GM19025 (cell line): ENCODE data around the gene KBTBD13.
A peak's percentile ranks its signal among the peaks of the same experiment; 100 is the strongest.

ENCODE experiments used
- ATAC-seq: cut with Tn5 transposase; IDR thresholded peaks from one replicate; pipeline ENCODE4 v1.9.1; 2021; ENCODE audit warnings: mild to moderate bottlenecking, low read depth, moderate library complexity; ENCODE audit not compliant: unreplicated experiment

The KBTBD13 gene

DNA sequence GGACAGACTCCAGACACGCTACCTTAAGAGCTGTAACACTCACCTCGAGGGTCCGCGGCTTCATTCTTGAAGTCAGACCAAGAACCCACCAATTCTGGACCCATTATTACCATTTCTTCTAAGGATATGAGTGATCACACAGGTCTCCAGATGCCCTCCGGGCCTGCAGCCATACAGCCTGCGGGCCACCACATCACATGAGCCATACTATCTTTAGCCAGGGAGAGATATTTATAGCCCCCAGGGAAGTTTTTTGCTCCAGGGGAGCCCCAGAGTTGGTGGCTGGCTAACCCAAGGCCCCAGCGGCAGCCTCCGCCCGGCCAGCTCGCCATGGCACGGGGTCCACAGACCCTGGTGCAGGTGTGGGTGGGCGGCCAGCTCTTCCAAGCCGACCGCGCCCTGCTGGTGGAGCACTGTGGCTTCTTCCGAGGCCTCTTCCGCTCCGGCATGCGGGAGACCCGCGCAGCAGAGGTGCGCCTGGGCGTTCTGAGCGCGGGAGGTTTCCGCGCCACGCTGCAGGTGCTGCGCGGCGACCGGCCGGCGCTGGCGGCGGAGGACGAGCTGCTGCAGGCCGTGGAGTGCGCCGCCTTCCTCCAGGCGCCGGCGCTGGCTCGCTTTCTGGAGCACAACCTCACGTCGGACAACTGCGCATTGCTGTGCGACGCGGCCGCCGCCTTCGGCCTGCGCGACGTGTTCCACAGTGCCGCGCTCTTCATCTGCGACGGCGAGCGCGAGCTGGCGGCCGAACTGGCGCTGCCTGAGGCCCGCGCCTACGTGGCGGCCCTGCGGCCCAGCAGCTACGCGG, at the start of gene KBTBD13:
KBTBD13 (plus strand) TSS at position 261 of the 805 bp plus-strand sequence; CDS start at position 331, 70 bp downstream.
- ATAC-seq: no peak

DNA sequence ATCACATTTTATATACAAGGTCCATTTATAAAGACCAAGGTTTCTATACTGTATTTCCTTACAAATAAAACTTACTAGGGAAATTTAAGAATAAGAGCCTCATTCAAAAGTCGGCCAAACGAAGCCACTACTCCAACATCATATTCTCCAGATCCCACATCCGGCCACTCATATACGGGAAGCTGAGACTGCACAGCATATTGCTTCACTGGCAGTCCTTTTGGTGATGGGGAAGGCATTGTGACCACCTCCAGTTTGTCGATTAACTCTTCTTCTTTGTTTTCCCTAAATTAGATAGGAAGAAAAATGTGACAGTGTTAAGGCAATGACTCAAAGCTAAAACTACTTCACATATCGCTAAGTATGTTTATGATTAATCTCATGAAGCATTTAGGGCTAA, 49.8 kb upstream of the KBTBD13 start:
- no peak for ATAC-seq

DNA sequence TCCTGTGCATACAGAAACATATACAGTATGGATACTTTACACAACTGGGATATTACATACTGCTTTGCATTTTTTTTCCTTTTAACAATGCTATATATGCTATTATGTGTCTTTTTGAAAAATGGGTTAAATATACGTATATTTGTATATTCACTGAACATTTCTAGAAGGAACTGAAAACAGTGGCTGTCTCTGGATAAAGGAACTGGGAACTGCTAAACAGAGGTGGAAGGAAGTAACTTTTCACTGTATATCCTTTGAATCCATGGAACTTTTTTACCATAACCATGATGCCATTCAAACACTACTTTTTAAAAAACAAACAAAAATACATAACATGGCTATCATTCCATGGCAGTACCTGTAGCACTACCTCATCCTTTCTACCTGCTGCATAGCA, 49.0 kb upstream of the KBTBD13 start:
- no peak for ATAC-seq

DNA sequence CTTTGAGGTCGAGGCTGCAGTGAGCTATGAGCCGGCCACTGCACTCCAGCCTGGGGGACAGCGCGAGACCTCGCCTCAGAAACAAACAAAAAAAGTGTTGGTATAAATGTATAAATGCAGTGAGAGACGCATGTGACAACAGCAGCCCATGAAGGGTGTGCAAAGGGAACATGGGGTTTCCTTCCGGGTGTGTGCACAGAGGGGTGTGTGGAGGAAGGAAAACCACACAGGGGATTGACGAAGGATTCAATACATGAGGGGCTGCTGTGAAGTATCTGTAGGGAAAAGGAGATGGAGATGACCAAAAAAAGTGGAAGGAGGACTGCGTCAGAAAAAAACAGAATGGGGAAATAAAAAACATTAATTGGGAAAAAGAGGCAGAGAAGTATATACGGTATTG, 48.2 kb upstream of the KBTBD13 start:
- no peak for ATAC-seq

DNA sequence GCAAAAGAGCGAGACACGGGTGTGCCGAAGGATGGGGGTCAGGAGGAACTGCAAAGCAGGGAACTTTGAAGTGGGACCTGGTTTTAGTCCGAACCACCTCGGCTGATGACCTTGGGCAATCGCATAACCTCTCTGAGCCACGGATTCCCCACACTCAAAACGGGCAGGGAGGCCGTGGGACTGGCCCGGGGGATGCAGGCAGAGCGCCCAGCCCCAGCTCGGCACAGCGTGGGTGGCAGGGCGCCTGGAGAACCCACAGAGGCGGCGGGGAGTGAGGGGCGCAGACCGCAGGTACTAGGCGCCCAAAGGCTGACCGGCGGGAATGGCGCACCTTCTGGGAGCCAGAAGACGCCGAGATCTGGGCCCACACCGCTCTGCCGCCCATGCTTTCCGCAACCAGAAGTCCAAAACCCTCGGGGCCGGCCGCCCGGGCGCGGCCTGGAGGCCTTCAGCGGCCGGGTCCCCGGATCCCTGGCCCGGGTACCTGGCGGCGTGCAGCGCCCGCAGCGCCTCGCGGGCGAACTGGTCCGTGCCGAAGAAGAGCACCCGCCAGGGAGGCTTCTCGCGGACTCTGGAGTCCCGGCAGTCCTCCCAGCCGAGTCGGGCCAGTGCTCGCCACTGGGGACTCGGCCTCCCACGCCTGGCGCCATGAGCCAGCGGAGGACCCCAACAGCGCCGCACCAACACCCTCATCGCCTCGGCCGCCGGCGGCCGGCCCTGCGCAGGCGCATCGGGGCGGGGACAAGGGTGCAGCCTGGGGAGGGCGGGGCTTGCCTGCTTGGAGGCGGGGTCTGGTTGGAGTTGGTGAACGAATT, 47.4 kb upstream of the KBTBD13 start, which contains the start of gene MTFMT:
MTFMT (minus strand) TSS at position 719 of the 815 bp plus-strand sequence; CDS start at position 693, 26 bp downstream.
- peak; percentile 74 for ATAC-seq

DNA sequence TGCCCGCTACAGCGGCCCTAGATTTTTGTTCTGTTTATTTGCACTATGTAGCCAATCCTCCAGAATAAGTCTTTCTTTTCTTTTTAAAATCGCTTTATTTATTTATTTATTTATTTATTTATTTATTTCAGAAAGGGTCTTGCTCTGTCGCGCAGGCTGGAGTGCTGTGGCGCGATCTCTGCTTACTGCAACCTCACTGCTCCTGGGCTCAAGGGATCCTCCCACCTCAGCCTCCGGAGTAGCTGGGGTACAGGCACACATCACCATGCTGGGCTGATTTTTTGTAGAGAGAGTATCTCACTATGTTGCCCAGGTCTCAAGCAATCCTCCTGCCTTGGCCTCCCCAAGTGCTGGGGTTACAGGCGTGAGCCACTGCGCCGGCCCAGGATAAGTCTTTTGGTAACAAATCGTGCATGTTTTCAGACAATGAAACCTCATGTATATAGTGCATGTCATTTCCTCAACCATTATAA, 46.8 kb upstream of the KBTBD13 start:
- ATAC-seq: no peak

DNA sequence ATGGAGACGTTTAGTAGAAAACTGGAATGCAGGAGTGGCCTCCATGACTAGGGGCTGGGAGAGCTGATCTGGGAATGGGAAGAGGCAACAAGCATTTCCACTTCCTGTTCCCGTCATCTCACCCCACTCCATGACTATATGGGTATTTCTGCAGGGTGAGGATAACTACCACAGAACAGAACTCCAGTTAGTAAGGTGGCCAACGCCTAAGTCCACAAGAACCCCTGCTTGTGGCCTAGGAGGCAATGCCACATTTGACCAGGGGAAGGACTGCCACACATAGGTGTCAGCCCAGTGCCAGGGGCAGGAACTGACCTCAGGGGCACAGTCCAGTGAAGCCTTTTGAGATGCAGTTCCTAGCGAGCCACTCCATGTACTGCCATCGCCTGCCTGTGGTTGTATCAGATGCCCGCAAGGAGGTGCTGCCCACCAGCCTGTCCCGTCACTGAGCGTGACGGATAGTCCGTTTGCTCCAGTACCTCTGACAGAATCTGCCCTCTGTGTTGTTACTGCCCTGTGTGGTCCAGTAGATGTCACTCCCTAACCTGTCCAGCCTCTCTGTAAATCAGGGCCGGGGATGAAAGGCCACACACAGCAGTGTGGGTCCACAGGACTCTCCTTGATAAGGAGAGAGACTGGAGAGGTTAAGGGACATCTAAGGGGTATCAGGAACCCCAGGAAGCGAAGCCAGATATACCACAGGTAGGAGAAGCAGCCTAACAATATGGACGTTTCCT, 43.6 kb upstream of the KBTBD13 start:
- ATAC-seq: no peak

DNA sequence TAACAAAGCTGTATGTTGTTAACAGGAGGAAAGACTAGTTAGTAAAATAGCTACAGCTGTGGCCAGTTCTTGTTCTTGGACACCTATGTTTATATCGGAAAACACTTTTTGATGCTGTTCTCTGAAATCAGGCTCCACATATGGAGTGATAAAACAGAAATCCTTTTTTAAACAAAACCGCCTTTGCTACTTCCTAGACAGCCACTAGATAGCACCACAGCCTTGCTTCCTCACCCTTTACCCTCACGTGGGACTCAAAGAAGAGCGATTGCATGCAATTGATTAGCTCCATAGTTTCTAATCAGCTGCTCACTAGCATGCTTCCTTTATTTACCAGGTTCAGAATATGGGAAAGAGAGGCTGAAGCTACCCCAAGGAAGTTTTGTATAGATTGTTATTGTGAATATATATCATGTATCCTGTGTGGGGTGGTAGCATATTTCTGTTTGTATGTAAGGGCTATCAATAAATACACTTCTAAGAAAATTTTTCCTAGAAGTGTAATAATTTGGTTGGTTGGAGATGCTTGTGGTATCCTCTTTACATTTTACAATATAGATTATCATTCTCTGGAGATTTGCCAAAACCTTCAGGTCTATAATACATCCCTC, 42.8 kb upstream of the KBTBD13 start:
- no peak for ATAC-seq

DNA sequence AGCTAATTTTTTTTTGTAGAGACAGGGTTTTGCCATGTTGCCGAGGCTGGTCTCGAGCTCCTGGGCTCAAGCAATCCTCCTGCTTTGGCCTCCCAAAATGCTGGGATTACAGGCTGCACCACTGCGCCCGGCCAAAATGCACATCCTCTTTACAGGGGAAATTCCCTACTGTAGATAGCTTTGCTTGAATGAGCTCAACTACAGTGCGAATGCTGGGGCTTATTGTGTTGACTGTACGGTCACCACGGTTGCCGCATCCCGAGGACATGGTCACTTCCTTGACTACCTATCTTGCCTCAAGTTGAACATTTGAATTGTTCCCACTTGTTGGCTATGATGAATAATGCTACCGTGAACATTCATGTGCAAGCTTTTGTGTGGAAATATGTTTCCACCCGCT, 41.8 kb upstream of the KBTBD13 start:
- no peak for ATAC-seq

DNA sequence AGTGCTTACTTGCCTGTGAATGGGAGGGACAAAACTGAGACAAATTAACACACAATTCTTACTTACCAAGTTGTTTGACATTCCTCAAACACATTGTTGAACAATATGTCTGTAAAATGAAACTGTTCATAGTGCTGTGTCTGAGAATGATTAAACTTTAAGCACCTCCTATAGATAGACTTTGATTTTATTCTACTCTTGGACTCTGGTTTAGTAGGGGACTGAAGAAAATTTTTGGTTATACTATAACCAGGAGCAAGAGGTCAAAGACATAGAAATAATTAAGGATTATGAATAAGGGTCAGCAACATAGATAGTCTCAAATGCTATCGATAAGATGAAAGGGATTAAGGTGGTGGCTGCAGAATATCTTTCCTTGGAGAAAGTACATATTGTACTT, 39.2 kb upstream of the KBTBD13 start:
- ATAC-seq: no peak

DNA sequence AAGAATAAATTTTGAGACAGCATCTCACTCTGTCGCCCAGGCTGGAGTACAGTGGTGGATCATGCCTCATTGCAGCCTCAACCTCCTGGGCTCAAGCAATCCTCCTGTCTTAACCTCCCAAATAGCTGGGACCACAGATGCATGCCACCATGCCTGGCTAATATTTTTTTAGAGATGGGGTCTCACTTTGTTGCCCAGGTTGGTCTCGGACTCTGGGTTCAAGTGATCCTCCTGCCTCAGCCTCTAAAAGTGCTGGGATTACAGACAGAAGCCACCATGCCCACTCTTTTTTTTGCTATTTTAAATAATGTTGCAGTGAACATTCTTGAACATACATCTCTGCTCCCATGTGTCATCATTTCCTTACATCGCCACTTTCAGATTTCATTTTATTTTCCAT, 38.1 kb upstream of the KBTBD13 start:
- no peak for ATAC-seq

DNA sequence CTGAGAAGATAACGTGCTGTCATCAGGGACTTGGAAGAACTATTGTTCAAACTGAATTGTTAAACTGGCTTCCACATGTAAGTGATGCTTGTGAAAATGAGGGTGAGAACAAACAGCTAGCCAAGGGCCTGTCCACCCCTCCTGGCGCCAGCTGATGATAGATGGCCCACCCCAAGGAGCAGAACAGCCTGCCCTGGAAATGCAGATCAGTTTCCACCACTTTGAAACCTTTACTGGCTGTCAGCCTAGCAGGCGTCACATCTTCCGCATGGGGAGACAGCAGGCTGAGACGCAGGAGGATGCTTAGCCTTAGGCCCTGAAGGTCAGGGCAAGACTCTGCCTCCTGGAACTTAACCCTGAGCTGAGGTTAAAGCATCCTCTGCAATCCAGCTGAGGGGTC, 37.7 kb upstream of the KBTBD13 start:
- no peak for ATAC-seq

DNA sequence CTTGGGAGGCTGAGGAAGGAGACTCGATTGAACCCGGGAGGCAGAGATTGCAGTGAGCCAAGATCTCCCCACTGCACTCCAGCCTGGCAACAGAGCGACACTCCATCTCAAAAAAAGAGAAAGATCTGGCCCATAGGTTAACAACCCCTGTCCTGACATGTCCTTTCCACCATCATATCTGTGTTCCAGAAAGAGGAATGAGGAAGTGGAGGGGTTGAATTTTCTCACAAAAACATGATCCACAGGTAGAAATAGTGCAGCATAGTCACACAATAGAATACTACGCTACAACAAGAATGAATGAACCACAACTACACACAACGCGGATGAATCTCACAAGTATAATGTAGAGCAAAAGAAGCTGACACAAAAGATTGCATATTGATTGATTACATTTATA, 36.1 kb upstream of the KBTBD13 start:
- ATAC-seq: no peak

DNA sequence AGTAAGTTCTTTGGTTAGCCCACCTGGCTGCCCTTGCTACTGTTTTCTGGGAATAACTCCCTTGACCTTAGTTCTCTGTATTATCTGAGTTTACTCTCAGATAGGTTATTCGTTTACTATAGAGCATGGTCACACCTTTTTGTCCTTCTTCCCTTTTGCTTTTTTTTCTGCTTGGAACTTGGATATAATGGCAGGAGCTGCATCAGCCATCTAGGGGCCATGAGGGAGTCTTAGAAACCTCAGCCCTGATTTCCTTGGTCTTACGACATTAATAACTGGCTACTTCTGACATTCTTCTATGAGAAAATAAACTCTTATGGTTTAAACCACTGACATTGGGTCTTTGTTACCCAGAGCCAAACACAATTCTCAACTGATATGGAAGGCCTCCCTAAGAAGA, 34.8 kb upstream of the KBTBD13 start:
- ATAC-seq: no peak

DNA sequence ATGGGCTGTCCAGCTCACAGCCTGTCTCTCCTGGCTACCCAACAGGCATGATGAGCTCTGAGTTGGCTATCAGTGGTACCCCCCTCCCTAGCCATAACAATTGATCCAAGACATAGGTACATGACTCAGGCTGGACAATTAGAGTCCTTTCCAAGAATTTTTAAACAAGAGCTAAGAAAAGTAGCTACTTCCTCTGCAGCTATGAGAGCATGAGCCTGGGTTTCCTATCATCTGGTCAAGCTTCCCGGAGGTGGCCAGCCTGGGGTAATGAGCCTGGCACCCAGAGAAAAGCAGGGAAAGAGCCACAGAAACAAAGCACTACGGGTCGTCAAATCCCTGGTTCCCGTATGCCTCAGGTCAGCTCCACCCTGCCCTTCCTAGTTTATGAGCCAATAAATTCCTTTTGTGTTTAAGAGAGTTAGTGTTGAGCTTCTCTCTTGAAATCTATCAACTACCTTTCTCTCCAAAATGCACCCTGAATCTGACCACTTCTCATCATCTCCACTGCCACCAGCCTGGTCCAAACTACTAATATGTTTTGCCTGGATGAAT, 33.7 kb upstream of the KBTBD13 start:
- no peak for ATAC-seq

DNA sequence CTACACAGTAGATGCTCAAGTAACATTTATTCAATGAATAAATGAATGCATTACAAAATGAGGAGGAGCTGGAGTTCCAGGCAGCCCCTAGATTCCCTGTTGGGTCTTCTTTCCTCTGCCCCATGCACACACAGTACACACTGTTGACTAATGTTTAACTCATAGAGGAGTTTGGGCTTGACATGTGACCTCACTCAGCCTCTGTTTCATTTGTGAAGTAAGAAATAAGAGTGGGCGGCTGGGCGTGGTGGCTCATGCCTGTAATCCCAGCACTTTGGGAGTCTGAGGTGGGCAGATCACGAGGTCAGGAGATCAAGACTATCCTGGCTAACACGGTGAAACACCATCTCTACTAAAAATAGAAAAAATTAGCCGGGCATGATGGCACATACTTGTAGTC, 32.3 kb upstream of the KBTBD13 start:
- ATAC-seq: peak; percentile 60

DNA sequence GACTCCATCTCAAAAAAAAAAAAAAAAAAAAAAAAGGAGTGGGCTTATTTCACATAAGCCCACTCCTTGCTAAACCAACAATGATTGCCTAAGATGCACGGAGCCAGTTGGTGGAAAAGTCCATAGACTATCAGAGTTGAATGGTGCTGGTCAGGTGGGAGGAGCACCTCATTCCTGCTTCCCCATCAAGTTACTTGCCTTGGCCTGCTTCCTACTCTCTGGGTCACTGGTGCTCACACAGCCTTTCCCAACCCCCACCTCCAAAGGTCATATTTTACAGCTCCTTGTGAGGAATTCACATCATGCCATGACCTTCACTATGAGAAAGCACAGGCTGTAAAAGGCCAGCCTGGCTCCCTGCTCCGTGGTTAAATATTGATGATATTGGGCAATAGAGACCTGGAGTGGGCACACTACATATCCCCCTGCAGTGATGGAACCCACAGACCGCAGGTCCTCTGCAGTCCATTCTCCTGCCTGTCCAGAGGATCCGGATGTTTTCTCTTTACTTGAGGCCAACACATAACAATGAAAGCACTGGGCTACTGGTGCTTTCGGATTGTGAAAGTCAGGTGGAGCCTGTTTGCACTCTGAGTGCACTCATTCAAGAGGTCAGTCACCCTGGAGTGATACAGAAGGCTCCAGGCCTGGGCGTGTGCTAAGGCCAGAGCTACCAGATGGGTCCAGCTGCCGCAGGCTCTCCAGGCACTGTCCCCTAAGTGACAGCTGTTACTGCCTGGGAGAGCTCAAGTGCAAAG, 31.6 kb upstream of the KBTBD13 start, which contains the start of gene SLC51B:
SLC51B (plus strand) TSS at position 664 of the 758 bp plus-strand sequence. CDS start 4,618 bp downstream, outside the sequence.
- no peak for ATAC-seq

DNA sequence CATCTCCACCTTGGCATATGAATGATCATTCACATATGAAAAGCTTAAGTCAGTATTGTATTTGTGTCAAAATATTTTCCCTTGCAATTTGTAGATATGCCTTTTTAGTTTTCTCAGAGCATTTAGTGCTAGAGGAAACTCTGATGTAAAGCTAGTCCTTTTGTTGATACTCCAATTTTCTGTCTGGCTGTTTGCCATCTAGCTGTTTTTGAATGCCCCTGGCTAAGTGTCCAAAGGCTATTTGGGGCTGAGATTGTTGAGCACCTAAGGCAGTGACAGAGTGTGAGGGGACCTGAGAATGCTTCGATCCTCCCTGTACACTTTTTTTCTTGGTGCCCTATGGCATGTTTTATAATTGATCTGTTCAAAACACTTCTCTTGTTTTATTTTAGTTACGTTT, 28.3 kb upstream of the KBTBD13 start:
- no peak for ATAC-seq

DNA sequence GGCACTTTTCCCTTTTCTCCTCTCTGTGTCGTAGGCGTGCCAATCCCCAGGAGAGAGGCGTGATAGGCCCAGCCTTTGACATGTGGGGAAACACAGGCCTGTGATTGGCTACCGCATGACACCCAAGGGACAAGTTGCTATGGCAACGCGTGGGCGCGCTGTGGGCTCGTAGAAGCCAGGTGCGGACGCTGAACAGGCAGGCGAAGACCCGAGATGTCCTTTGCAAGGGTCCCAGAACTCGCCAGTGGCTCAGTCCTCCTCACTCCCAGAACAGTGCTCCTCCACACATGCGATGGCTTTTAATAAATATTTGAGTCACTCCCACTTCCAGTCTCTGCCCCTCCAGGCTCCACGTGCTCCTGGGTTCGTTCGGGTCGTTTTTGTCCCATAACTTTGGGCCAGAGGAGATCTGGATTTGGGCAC, 27.1 kb upstream of the KBTBD13 start:
- ATAC-seq: peak; percentile 95
